Mucosa of rectum (tissue), 2 donors: ENCODE results near the gene HTR6.
"Not testable (repeated sequence)": the region's sequence is repeated elsewhere in the genome, so short reads cannot be mapped to it uniquely, and the experiment has no call there.

ENCODE experiments used
- H3K27ac ChIP-seq, 2 donors: one replicate each; pipeline ENCODE4 v1.7.0; 2013; ENCODE audit warnings: inconsistent platforms in 2 of 2, low read depth in 2 of 2, low read length in 2 of 2
- H3K27me3 ChIP-seq, 2 donors: one replicate each; pipeline ENCODE4 v1.7.0; 2013; ENCODE audit warnings: low read length in 2 of 2; ENCODE audit not compliant: control insufficient read depth in 2 of 2, insufficient read depth in 2 of 2
- H3K36me3 ChIP-seq, 2 donors: one replicate each; pipeline ENCODE4 v1.7.0; 2013; ENCODE audit warnings: low read length in 2 of 2; ENCODE audit not compliant: control insufficient read depth in 2 of 2, insufficient read depth in 2 of 2
- H3K4me1 ChIP-seq, 2 donors: one replicate each; pipeline ENCODE4 v1.7.0; 2013; ENCODE audit warnings: low read length in 2 of 2, mild to moderate bottlenecking in 1 of 2; ENCODE audit not compliant: control insufficient read depth in 2 of 2, insufficient read depth in 2 of 2
- H3K4me3 ChIP-seq, 2 donors: one replicate each; pipeline ENCODE4 v1.7.0; 2013; ENCODE audit warnings: low read length in 2 of 2
- H3K9ac ChIP-seq, 2 donors: one replicate each; pipeline ENCODE4 v1.7.0; 2013; ENCODE audit warnings: low read length in 2 of 2, low read depth in 1 of 2, mild to moderate bottlenecking in 1 of 2
- H3K9me3 ChIP-seq, 2 donors: one replicate each; pipeline ENCODE4 v1.7.0; 2013; ENCODE audit warnings: low read length in 2 of 2; ENCODE audit not compliant: control insufficient read depth in 2 of 2
- donor health status: healthy.
- donor health status: Normal muscosa, but diverticular disease.

Gene HTR6

GRCh38 chr1:19625291-19625937 lies 39.3 kb upstream of the HTR6 start:
- peaks cover 45 to 46% of the 10 kb centered on the region in 2 donors for H3K36me3 ChIP-seq
- peaks cover 0 to 3% of the 10 kb centered on the region in 2 donors for H3K4me1 ChIP-seq
- H3K4me3 ChIP-seq = no peak overlapping the region
- no peak overlapping the region for H3K27ac ChIP-seq
- H3K9me3 ChIP-seq = no peaks in the 10 kb centered on the region
- H3K27me3 ChIP-seq = no peaks in the 10 kb centered on the region
- H3K9ac ChIP-seq = no peak overlapping the region

GRCh38 chr1:19628879-19629278 lies 35.8 kb upstream of the HTR6 start:
- Histone ChIP-seq H3K9me3 (no peaks in the 10 kb centered on the region), H3K4me1 (no peaks in the 10 kb centered on the region), H3K27ac (no peak overlapping the region), H3K4me3 (no peak overlapping the region), H3K36me3 (peaks cover 37% of the 10 kb centered on the region in 2 donors), H3K9ac (no peak overlapping the region), H3K27me3 (no peaks in the 10 kb centered on the region)

GRCh38 chr1:19629357-19629756 lies 35.3 kb upstream of the HTR6 start:
- no peak overlapping the region for H3K27ac ChIP-seq
- no peaks in the 10 kb centered on the region for H3K9me3 ChIP-seq
- no peak overlapping the region for H3K9ac ChIP-seq
- no peaks in the 10 kb centered on the region for H3K4me1 ChIP-seq
- H3K27me3 ChIP-seq = no peaks in the 10 kb centered on the region
- H3K4me3 ChIP-seq = no peak overlapping the region
- H3K36me3 ChIP-seq = peaks cover 35 to 36% of the 10 kb centered on the region in 2 donors

GRCh38 chr1:19630192-19630591 lies 34.5 kb upstream of the HTR6 start:
- H3K27me3 ChIP-seq, H3K9me3 ChIP-seq, H3K27ac ChIP-seq, H3K4me3 ChIP-seq, H3K9ac ChIP-seq, H3K4me1 ChIP-seq: not testable (repeated sequence)
- peaks cover 26 to 29% of the 10 kb centered on the region in 2 donors for H3K36me3 ChIP-seq

GRCh38 chr1:19630720-19631395 lies 33.8 kb upstream of the HTR6 start:
- no peak overlapping the region for H3K9ac ChIP-seq
- H3K4me3 ChIP-seq = no peak overlapping the region
- no peaks in the 10 kb centered on the region for H3K4me1 ChIP-seq
- no peaks in the 10 kb centered on the region for H3K27me3 ChIP-seq
- H3K9me3 ChIP-seq = no peaks in the 10 kb centered on the region
- H3K27ac ChIP-seq = no peak overlapping the region
- peaks cover 20 to 22% of the 10 kb centered on the region in 2 donors for H3K36me3 ChIP-seq

GRCh38 chr1:19632211-19632610 lies 32.5 kb upstream of the HTR6 start:
- H3K27ac ChIP-seq = no peak overlapping the region
- H3K4me3 ChIP-seq = no peak overlapping the region
- no peaks in the 10 kb centered on the region for H3K4me1 ChIP-seq
- peaks cover 7 to 8% of the 10 kb centered on the region in 2 donors for H3K36me3 ChIP-seq
- no peaks in the 10 kb centered on the region for H3K27me3 ChIP-seq
- no peaks in the 10 kb centered on the region for H3K9me3 ChIP-seq
- H3K9ac ChIP-seq = no peak overlapping the region

- no peak overlapping the region for H3K27ac ChIP-seq
- H3K36me3 ChIP-seq = peaks cover 0 to 3% of the 10 kb centered on the region in 2 donors
- H3K27me3 ChIP-seq = no peaks in the 10 kb centered on the region
- H3K9me3 ChIP-seq = no peaks in the 10 kb centered on the region
- no peaks in the 10 kb centered on the region for H3K4me1 ChIP-seq
- H3K9ac ChIP-seq = no peak overlapping the region
- no peak overlapping the region for H3K4me3 ChIP-seq
Observed at GRCh38 chr1:19633106-19633505, 31.6 kb upstream of the HTR6 start.

- not testable (repeated sequence) for H3K9ac ChIP-seq, H3K27me3 ChIP-seq, H3K36me3 ChIP-seq, H3K4me1 ChIP-seq, H3K9me3 ChIP-seq, H3K4me3 ChIP-seq, H3K27ac ChIP-seq
Observed at GRCh38 chr1:19635064-19635463, 29.6 kb upstream of the HTR6 start.

GRCh38 chr1:19635646-19636045 lies 29.0 kb upstream of the HTR6 start:
- Histone ChIP-seq H3K27ac (no peak overlapping the region), H3K36me3 (no peaks in the 10 kb centered on the region), H3K9ac (no peak overlapping the region), H3K9me3 (no peaks in the 10 kb centered on the region), H3K27me3 (no peaks in the 10 kb centered on the region), H3K4me1 (peaks cover 9 to 11% of the 10 kb centered on the region in 2 donors), H3K4me3 (no peak overlapping the region)

- no peak overlapping the region for H3K4me3 ChIP-seq
Observed at GRCh38 chr1:19636065-19636464, 28.6 kb upstream of the HTR6 start.

More at GRCh38 chr1:19636065-19636464, 28.6 kb upstream of the HTR6 start:
- H3K36me3 ChIP-seq = no peaks in the 10 kb centered on the region
- H3K27ac ChIP-seq = no peak overlapping the region
- H3K27me3 ChIP-seq = no peaks in the 10 kb centered on the region
- H3K9ac ChIP-seq = no peak overlapping the region
- H3K4me1 ChIP-seq = peaks cover 13 to 15% of the 10 kb centered on the region in 2 donors
- H3K9me3 ChIP-seq = no peaks in the 10 kb centered on the region
